Endothelial cell of umbilical vein (primary cell): ENCODE data around the gene PRKAG2. TPM values are rescaled to one million over a fixed set of nuclear protein-coding genes. Genes with fewer than 3 reads are reported as not detected.

Experiments
- BruUV-seq: library from RNA; stranded (reverse); fragments of 400-500 nt; replicated peaks from 2 replicates; lab custom pipeline; 2021; lab: Mats Ljungman, UMichigan
- CTCF ChIA-PET: fragments of 300-600, 350-600 bp; sonication (Branson Sonifier 250); formaldehyde crosslinking; loops from one replicate; lab custom pipeline; 2021; ENCODE audit warnings: antibody characterized with exemption, inconsistent platforms; lab: Charles Lee
- POLR2A ChIA-PET: fragments of 300-600, 350-600 bp; sonication (Branson Sonifier 250); formaldehyde crosslinking; loops from one replicate; lab custom pipeline; 2021; ENCODE audit warnings: antibody characterized with exemption, inconsistent platforms; lab: Charles Lee
- DNase-seq: peaks from one replicate; pipeline ENCODE4 v3.0.0-alpha.2; 2011; ENCODE audit warnings: low read depth, low spot score
- FAIRE-seq: peaks from 2 replicates; lab custom pipeline; 2011; peaks lifted over from hg19 to GRCh38; lab: Jason Lieb, UNC
- H2AFZ ChIP-seq: 2 replicates; pipeline ENCODE4 v1.6.0; 2012; ENCODE audit warnings: low read depth, low read length, control low read depth, inconsistent platforms
- H3K27ac ChIP-seq: 2 replicates; pipeline ENCODE4 v1.5.1; 2011; ENCODE audit warnings: low read depth, mild to moderate bottlenecking, control low read depth, low read length, moderate library complexity; ENCODE audit not compliant: insufficient read depth
- H3K27me3 ChIP-seq, 2 experiments: 2 replicates each; pipeline versions ENCODE4 v1.6.0 to v1.6.1; 2011; ENCODE audit warnings: low read length in 2 of 2, mixed read lengths in 1 of 2; ENCODE audit not compliant: control insufficient read depth in 2 of 2, insufficient read depth in 2 of 2
- H3K36me3 ChIP-seq, 2 experiments: 2 replicates in 1 of 2; 3 replicates in 1 of 2; pipeline ENCODE4 v1.5.1; 2011; ENCODE audit warnings: low read length in 2 of 2, mild to moderate bottlenecking in 1 of 2, moderate library complexity in 1 of 2; ENCODE audit not compliant: control insufficient read depth in 2 of 2, insufficient read depth in 2 of 2; ENCODE audit errors: extremely low read depth in 1 of 2
- H3K4me1 ChIP-seq: 3 replicates; pipeline ENCODE4 v1.5.1; 2011; ENCODE audit warnings: mild to moderate bottlenecking, low read length; ENCODE audit not compliant: control insufficient read depth, insufficient read depth; ENCODE audit errors: extremely low read depth
- H3K4me2 ChIP-seq: 2 replicates; pipeline ENCODE4 v1.6.1; 2011; ENCODE audit warnings: low read length, control low read depth, mixed read lengths; ENCODE audit not compliant: insufficient read depth
- H3K4me3 ChIP-seq, 3 experiments: fragments of 200-600 bp in 1 of 3; sonication (generic), shearing (Covaris generic) in 1 of 3; replicated peaks in 1 of 3; 2 replicates each; pipeline ENCODE4 v1.5.1; 2011 to 2016; ENCODE audit warnings: control low read depth in 3 of 3, low read length in 3 of 3, mild to moderate bottlenecking in 2 of 3, inconsistent platforms in 1 of 3, low read depth in 1 of 3, moderate library complexity in 1 of 3; ENCODE audit not compliant: insufficient read depth in 1 of 3
- H3K79me2 ChIP-seq: 2 replicates; pipeline ENCODE4 v1.6.0; 2012; ENCODE audit warnings: low read length, inconsistent platforms; ENCODE audit not compliant: control insufficient read depth, insufficient read depth
- H3K9ac ChIP-seq: replicated peaks from 2 replicates; pipeline ENCODE3; 2011; ENCODE audit warnings: low read length, control low read depth; ENCODE audit not compliant: insufficient read depth; ENCODE audit errors: extremely low read depth
- H3K9me1 ChIP-seq: replicated peaks from 3 replicates; pipeline ENCODE4 v1.6.0; 2011; ENCODE audit warnings: mild to moderate bottlenecking, low read length; ENCODE audit not compliant: control insufficient read depth, insufficient read depth; ENCODE audit errors: extremely low read depth
- H3K9me3 ChIP-seq: replicated peaks from 2 replicates; pipeline ENCODE4 v1.5.1; 2012; ENCODE audit warnings: low read length, inconsistent platforms; ENCODE audit not compliant: control insufficient read depth, insufficient read depth
- H4K20me1 ChIP-seq: replicated peaks from 2 replicates; pipeline ENCODE3; 2011; ENCODE audit warnings: mild to moderate bottlenecking, low read length; ENCODE audit not compliant: control insufficient read depth, insufficient read depth; ENCODE audit errors: extremely low read depth
- EZH2 ChIP-seq: IDR thresholded peaks from 2 replicates; pipeline ENCODE4 v1.6.1; 2012; ENCODE audit warnings: borderline replicate concordance, low read depth, mild to moderate bottlenecking, moderate library complexity, low read length, inconsistent platforms; ENCODE audit not compliant: severe bottlenecking
- FOS ChIP-seq: IDR thresholded peaks from 2 replicates; pipeline ENCODE4 v1.6.1; 2011; ENCODE audit warnings: mild to moderate bottlenecking, low read length, moderate library complexity, borderline replicate concordance; ENCODE audit not compliant: insufficient read depth
- GATA2 ChIP-seq: IDR thresholded peaks from 2 replicates; pipeline ENCODE4 v1.7.0; 2011; ENCODE audit warnings: low read depth, mild to moderate bottlenecking, moderate library complexity, mixed read lengths, low read length; ENCODE audit not compliant: insufficient read length, insufficient read depth
- JUN ChIP-seq: IDR thresholded peaks from 2 replicates; pipeline ENCODE4 v1.6.1; 2011; ENCODE audit warnings: borderline replicate concordance, low read depth; ENCODE audit not compliant: insufficient read length, insufficient read depth
- POLR2A ChIP-seq: IDR thresholded peaks from 2 replicates; pipeline ENCODE4 v1.6.1; 2012; ENCODE audit warnings: low read depth, mild to moderate bottlenecking, control low read depth, low read length
- POLR2AphosphoS5 ChIP-seq: IDR thresholded peaks from 2 replicates; pipeline ENCODE4 v1.6.1; 2012; ENCODE audit warnings: low read depth, mild to moderate bottlenecking, control low read depth, low read length, moderate library complexity; ENCODE audit not compliant: insufficient read depth
- dilution Hi-C: fragments of 300-500 bp; cut with MboI; formaldehyde crosslinking; loops from one replicate; pipeline ENCODE4 v1.15.0; 2019; ENCODE audit warnings: low sequenced_read_pairs; ENCODE audit not compliant: extremely low pct_ligation_motif_present
- intact Hi-C: fragments of 100-400 bp; cut with micrococcal nuclease; formaldehyde crosslinking; loops from one replicate; pipeline ENCODE4 v1.10.0; 2022
- polyA plus RNA-seq, 4 experiments: library from polyadenylated mRNA; depleted of rRNA in 3 of 4; stranded (reverse) in 3 of 4; unstranded in 1 of 4; fragments of >200 nt; gene quantifications; 2 replicates each; pipeline versions ENCODE4 v1.2.1 to v1.2.3, GENCODE V29; 2011 to 2012; ENCODE audit warnings: missing spikeins in 1 of 4
- total RNA-seq: library from RNA; stranded (reverse); gene quantifications from 2 replicates; pipeline ENCODE4 v1.2.3, GENCODE V29; 2021
- TF ChIP-seq, protein P1 (sequence below), 2 donors: IDR thresholded peaks; 1 replicate in 1 of 2; 2 replicates in 1 of 2; pipeline ENCODE4 v1.5.1; 2011; ENCODE audit warnings: low read length in 2 of 2, mild to moderate bottlenecking in 2 of 2, moderate library complexity in 2 of 2, control low read depth in 1 of 2, inconsistent platforms in 1 of 2, low read depth in 1 of 2; ENCODE audit not compliant: insufficient read depth in 1 of 2; ENCODE audit errors: extremely low read depth in 1 of 2
- TF ChIP-seq, protein P2 (sequence below): IDR thresholded peaks from 2 replicates; pipeline ENCODE4 v1.6.1; 2011; ENCODE audit not compliant: insufficient read depth, insufficient read length

Gene PRKAG2
- total and polyA plus RNA-seq, 2 donors (not counting 3 experiments of a cell fraction or from before 2014, with no cell fraction given): 19.3 to 51.5 TPM

DNA sequence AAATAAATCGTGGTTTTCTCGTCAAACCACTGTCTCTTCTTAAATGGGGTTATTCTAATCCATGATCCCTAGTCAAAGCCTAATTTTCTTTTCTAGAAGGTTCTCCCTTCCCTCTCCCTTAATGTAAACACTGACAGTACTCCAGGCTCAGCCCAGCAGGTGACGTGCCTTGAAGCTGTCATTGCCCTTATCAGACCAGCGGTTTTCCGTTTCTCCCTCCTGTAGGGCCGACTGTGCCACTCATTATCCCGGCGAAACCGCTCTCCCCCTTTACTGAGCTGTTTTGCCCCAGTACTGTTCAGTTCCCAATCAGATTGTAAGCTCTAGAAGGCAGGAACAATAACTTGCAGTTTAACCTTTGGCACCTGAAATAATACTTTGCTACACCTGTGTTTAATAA is 203.7 kb downstream of the PRKAG2 start:
- no peaks in the 10 kb centered on the region for H3K9me3 ChIP-seq
- BruUV-seq: no TSS peak
- ChIA-PET CTCF (interaction anchor here (1.0 kb wide), 1 partner anchor 73 kb away, joined by 3 read pairs; no protein-coding TSS in a partner anchor), POLR2A (interaction anchor here (0.6 kb wide), 1 partner anchor 20 kb away, joined by 3 read pairs; no protein-coding TSS in a partner anchor)
- H3K27ac ChIP-seq: no peak overlapping the region
- intact Hi-C loops (no loop called here), dilution Hi-C loops (no loop called here)
- H3K9me1 ChIP-seq: no peaks in the 10 kb centered on the region
- DNase-seq: no peak
- H4K20me1 ChIP-seq: no peaks in the 10 kb centered on the region
- no peaks in the 10 kb centered on the region for H3K79me2 ChIP-seq
- no peak for FAIRE-seq
- no peak overlapping the region for H3K4me2 ChIP-seq
- no peak overlapping the region for H3K4me3 ChIP-seq
- peaks cover 3% of the 10 kb centered on the region for H3K4me1 ChIP-seq
- no peaks in the 10 kb centered on the region for H3K36me3 ChIP-seq
- no peaks in the 10 kb centered on the region for H3K27me3 ChIP-seq
- H2AFZ ChIP-seq: peak overlapping the region; percentile 85
- TF ChIP-seq FOS: no peak
- no peak for TF ChIP-seq POLR2A
- no peak for TF ChIP-seq GATA2
- TF ChIP-seq POLR2AphosphoS5: no peak
- TF ChIP-seq EZH2: no peak
- TF ChIP-seq JUN: no peak
- H3K9ac ChIP-seq: no peak overlapping the region

DNA sequence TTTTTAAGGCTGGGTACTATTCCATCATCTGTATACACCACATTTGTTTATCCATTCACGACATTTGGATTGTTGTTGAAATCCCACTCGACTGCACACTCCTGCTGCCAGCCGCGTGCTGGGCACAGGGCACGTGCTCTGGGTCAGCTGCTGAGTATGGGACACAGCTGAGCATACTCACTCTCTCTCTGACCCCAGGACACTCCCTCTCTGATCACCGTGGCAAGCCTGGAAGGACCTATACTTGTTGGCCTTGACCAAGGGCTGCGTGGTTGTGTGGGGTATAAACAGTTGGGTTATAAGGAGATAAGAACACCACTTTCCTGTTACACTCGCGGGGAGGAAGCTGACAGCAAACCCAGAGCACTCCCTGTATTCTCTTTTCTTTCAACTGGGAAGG is 204.2 kb downstream of the PRKAG2 start:
- H3K9me1 ChIP-seq: no peaks in the 10 kb centered on the region
- dilution Hi-C loops: no loop called here
- intact Hi-C loops: no loop called here
- peaks cover 3% of the 10 kb centered on the region for H3K4me1 ChIP-seq
- no peaks in the 10 kb centered on the region for H3K9me3 ChIP-seq
- no peak overlapping the region for H3K4me2 ChIP-seq
- no peaks in the 10 kb centered on the region for H3K27me3 ChIP-seq
- ChIA-PET POLR2A (interaction anchor here (0.6 kb wide), 1 partner anchor 19 kb away, joined by 3 read pairs; no protein-coding TSS in a partner anchor), CTCF (interaction anchor here (1.0 kb wide), 1 partner anchor 74 kb away, joined by 3 read pairs; no protein-coding TSS in a partner anchor)
- H3K79me2 ChIP-seq: no peaks in the 10 kb centered on the region
- DNase-seq: peak; percentile 56
- H3K27ac ChIP-seq: no peak overlapping the region
- no peaks in the 10 kb centered on the region for H4K20me1 ChIP-seq
- no peak overlapping the region for H3K9ac ChIP-seq
- BruUV-seq: no TSS peak
- TF ChIP-seq, protein P1, sequence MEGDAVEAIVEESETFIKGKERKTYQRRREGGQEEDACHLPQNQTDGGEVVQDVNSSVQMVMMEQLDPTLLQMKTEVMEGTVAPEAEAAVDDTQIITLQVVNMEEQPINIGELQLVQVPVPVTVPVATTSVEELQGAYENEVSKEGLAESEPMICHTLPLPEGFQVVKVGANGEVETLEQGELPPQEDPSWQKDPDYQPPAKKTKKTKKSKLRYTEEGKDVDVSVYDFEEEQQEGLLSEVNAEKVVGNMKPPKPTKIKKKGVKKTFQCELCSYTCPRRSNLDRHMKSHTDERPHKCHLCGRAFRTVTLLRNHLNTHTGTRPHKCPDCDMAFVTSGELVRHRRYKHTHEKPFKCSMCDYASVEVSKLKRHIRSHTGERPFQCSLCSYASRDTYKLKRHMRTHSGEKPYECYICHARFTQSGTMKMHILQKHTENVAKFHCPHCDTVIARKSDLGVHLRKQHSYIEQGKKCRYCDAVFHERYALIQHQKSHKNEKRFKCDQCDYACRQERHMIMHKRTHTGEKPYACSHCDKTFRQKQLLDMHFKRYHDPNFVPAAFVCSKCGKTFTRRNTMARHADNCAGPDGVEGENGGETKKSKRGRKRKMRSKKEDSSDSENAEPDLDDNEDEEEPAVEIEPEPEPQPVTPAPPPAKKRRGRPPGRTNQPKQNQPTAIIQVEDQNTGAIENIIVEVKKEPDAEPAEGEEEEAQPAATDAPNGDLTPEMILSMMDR (IDR thresholded peaks at IDR 0.05; ENCODE audit: extremely low read depth in 1 of 2, insufficient read depth in 1 of 2, low read depth in 1 of 2, low read length in 2 of 2): no peak
- TF ChIP-seq, protein P2, sequence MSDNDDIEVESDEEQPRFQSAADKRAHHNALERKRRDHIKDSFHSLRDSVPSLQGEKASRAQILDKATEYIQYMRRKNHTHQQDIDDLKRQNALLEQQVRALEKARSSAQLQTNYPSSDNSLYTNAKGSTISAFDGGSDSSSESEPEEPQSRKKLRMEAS: no peak
- TF ChIP-seq EZH2 (no peak), POLR2A (no peak), GATA2 (peak; percentile 19)
- no peak overlapping the region for H3K4me3 ChIP-seq
- peak overlapping the region; percentile 85 for H2AFZ ChIP-seq
- peak; percentile 8 for FAIRE-seq
- no peaks in the 10 kb centered on the region for H3K36me3 ChIP-seq
